GM21786 (cell line): ENCODE data around the gene FDPS.

ENCODE experiments used
- ATAC-seq: cut with Tn5 transposase; IDR thresholded peaks from one replicate; pipeline ENCODE4 v1.9.1; 2021; ENCODE audit not compliant: unreplicated experiment

FDPS gene

GRCh38 chr1:155352631-155353030 is 44.0 kb downstream of the FDPS start:
- ATAC-seq = no peak

GRCh38 chr1:155360051-155360450 is 51.4 kb downstream of the FDPS start:
- ATAC-seq = no peak
